GM18868 (cell line): ENCODE results near the gene RAG1.
A peak's percentile ranks its signal among the peaks of the same experiment; 100 is the strongest.
"Not testable (repeated sequence)": the region's sequence is repeated elsewhere in the genome, so short reads cannot be mapped to it uniquely, and the experiment has no call there.

Experiments used
- ATAC-seq: cut with Tn5 transposase; IDR thresholded peaks from one replicate; pipeline ENCODE4 v1.9.1; 2021; ENCODE audit warnings: mild to moderate bottlenecking, moderate library complexity; ENCODE audit not compliant: unreplicated experiment

Gene RAG1

GRCh38 chr11:36567694-36568093 is at the start of gene RAG1:
Gene RAG1 (plus strand): TSS chr11:36568007. CDS start chr11:36573305, 5,298 bp downstream.
- no peak for ATAC-seq

- no peak for ATAC-seq
These were observed 37.0 kb upstream of the RAG1 start for GRCh38 chr11:36530840-36531239.

- ATAC-seq: no peak
These were observed 34.7 kb upstream of the RAG1 start for GRCh38 chr11:36532941-36533601.

DNA sequence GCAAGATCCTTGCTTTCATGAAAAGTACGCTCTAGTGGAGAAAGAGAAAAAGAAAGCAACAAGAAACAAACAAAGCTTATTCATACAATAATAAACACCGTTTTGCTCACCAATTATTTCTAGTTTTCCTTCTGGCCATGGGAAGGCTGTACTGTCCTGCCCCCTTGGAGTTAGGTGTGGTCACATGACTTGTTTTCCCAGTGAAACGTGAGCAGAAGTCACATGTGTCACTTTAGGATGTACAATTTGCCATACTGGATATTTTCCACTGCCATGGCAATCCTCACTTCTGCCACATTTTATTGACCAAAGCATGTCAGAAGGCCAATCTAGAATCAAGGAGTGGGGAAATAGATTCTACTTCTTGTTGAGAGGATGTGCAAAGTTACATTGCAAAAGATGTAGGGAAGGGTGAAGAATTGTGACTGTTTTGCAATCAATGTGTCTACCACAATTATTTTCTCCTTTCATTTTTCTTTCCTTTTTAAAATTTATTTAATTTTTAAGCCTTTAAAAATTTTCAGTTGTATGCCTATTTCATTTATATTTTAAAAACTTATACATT is 33.4 kb upstream of the RAG1 start:
- no peak for ATAC-seq

DNA sequence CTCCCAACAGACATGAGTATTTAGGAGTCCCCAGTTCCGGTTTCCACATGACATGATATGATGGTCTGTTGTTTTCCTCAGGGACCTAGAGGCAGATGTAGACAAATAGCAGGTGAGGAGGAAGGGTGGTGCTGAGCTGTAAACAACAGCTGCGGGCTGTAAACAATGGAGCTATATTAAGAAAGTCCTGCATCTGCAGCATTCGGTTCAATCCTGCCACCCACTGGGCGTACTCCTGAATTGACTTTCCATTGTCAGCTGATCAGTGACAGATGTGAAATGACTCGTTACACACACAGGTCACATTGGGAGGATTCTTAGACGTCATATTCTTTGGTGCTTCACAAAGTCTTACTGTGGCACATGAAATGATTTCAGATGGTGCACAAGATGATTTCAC is 26.8 kb upstream of the RAG1 start:
- peak; percentile 99 for ATAC-seq

- ATAC-seq: no peak
These were observed 17.3 kb upstream of the RAG1 start for GRCh38 chr11:36550385-36551115.

DNA sequence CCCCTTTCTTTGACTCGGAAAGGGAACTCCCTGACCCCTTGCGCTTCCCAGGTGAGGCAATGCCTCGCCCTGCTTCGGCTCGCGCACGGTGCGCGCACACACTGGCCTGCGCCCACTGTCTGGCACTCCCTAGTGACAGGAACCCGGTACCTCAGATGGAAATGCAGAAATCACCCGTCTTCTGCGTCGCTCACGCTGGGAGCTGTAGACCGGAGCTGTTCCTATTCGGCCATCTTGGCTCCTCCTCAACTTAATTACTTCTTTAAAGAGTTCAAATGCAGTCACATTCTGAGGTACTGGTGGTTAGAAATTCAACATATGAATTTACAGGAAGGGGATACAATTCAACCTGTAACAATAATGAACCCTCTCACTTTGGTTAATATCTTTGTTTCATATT is 10.4 kb upstream of the RAG1 start:
- not testable (repeated sequence) for ATAC-seq

DNA sequence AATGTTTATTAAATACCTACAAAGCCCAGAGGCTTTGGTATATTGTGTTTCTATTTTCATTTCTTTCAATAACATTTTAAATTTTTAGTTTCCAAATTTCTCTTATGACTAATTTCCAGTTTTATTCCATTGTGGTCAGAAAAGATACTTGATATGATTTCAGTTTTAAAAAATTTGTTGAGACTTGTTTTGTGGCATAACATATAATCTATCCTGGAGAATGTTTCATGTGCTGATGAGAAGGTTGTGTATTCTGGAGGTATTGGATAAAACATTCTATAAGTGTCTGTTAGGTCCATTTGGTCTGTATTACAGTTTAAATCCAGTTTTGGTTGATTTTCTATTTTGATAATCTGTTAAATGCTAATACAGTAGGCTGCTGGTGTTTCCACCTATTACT is 9.8 kb upstream of the RAG1 start:
- ATAC-seq: no peak

DNA sequence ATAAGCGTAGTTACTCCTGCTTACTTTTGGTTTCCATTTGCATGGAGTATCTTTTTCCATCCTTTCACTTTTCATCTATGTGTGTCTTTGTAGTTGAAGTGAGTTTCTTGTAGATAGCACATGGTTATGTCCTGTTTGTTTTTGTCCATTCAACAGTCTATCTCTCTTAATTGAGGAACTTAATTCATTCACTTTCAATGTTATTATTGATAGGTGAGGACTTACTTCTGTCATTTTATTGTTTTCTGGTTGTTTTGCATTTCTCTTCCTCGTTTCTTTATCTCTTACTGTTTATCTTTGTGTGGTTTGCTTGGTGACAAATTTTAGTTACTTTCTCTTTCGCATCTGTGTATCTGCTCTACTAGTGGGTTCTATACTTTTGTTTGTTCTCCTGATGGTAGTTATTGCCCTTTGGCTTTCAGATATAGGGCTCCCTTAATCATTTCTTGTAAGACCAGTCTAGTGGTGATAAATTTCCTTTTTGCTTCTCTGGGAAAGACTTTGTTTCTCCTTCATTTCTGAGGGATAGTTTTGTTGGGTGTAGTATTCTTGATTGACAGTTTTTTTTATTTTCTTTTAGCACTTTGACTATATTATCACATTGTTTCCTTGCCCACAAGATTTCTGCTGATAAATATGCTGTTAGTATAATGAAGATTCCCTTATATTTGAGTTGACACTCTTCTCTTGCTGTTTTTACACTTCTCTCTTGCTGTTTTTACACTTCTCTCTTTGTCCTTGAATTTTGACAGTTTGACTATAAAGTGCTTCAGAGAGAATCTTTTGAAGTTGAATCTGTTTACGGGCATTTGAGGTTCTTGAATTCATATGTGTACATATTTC is 9.0 kb upstream of the RAG1 start:
- peak; percentile 99 for ATAC-seq

DNA sequence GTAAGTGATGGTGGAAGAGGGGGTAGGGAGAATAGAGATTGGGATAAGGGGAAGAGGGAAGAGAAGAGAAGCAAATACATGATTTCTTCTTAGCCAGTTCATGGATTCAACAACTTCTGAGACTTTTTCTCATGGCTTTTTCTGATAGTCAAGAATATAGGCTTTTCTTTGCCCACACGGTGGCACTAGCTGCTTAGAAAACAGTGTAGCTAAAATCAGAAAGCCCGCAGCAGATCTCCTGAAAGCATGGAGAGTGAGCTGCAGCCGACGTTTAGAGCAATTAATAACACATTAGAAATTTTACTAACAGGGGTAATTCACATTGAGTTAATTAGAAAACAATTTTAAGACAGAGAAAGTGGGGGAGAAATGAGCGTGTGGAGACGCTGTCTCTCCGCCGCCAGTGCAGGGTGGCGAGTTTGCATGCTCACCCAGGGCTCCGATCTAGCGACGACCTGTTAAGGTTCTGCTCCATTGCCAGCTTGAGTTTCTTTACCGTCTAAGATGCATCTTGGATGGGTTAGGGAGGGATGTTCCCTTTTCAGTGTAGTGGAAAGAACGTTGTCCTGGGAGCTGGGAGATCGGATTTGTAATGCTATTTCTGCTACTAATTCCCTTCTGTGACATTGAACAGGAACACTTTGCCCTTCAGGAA is 3.3 kb upstream of the RAG1 start:
- peak; percentile 79 for ATAC-seq

DNA sequence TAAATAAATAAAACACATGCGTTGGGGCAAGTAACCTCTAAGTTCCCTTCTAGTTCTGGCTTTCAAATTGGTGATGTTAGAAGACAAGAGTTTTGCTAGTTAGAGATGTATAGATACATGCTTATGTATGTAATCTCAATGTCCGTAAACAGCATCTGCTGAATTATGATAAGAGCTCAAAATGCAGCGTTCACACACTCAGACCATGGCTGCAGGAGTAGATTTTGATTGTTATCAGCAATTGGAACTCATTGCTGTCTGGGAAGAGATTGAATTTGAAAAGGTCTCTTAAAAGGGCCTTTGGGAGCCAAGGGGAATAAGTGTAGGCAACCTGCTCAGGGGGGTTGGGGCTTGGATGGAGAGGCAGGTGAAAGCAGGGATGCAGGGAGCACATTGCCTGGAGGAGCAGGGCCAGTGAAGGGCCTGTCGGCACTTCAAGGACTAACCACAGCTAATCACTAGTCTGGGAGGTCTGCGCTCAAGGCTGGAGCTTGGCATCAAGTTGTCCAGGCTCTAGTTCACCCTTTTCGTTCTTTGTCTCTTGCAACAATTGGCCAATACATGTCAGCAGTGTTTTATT is 2.7 kb upstream of the RAG1 start:
- no peak for ATAC-seq

- no peak for ATAC-seq
These were observed 1.3 kb upstream of the RAG1 start for GRCh38 chr11:36566407-36567053.

DNA sequence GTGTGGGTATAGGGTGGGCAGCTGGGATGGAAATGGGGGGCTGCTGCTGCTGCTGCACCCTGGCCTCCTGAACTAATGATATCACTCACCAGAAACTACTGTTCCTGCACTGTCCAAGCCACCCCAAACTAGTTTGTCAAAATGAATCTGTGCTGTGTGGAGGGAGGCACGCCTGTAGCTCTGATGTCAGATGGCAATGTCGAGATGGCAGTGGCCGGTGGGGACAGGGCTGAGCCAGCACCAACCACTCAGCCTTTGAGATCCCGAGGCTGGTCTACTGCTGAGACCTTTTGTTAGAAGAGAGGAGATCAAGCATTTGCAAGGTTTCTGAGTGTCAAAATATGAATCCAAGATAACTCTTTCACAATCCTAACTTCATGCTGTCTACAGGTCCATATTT is 1.3 kb downstream of the RAG1 start:
- no peak for ATAC-seq

GRCh38 chr11:36574486-36574885 is 6.7 kb downstream of the RAG1 start:
- no peak for ATAC-seq

GRCh38 chr11:36577373-36577772 is 9.6 kb downstream of the RAG1 start:
- no peak for ATAC-seq

- ATAC-seq: no peak
These were observed 10.1 kb downstream of the RAG1 start for GRCh38 chr11:36577859-36578258.

DNA sequence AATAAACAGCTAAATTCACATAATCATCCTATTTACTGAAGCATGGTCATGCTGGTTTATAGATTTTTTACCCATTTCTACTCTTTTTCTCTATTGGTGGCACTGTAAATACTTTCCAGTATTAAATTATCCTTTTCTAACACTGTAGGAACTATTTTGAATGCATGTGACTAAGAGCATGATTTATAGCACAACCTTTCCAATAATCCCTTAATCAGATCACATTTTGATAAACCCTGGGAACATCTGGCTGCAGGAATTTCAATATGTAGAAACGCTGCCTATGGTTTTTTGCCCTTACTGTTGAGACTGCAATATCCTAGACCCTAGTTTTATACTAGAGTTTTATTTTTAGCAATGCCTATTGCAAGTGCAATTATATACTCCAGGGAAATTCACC is 10.7 kb downstream of the RAG1 start:
- no peak for ATAC-seq

DNA sequence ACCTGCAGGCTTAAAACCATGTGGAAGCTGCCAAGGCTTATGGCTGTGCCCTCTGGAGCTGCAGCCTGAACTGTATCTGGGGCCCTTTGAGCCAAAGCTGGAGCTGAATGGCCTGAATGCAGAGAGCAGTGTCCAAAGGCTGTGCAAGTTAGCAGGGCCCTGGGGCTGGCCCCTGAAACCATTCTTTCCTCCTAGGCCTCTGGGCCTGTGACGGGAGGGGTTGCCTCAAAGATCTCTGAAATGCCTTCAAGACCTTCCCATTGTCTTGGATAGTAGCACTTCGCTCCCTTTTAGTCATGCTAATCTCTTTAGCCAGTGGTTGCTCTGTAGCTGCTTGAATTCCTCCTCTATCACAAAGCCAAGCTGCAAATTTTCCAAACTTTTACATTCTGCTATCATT is 13.7 kb downstream of the RAG1 start:
- no peak for ATAC-seq

GRCh38 chr11:36583667-36584066 is 15.9 kb downstream of the RAG1 start:
- no peak for ATAC-seq

- ATAC-seq: peak; percentile 86
These were observed 18.7 kb downstream of the RAG1 start for GRCh38 chr11:36586543-36586942.
